HG03045 (cell line): ENCODE measurements around the gene SPTBN1.
"Not testable (repeated sequence)": the region's sequence is repeated elsewhere in the genome, so short reads cannot be mapped to it uniquely, and the experiment has no call there.

ENCODE experiments used
- ATAC-seq: cut with Tn5 transposase; IDR thresholded peaks from one replicate; pipeline ENCODE4 v1.9.1; 2021; ENCODE audit warnings: mild to moderate bottlenecking, moderate library complexity; ENCODE audit not compliant: unreplicated experiment

Gene SPTBN1

GRCh38 chr2:54524226-54524991, 68.3 kb downstream of the SPTBN1 start:
- no peak for ATAC-seq

GRCh38 chr2:54525321-54525720, 69.2 kb downstream of the SPTBN1 start:
- ATAC-seq: no peak

- ATAC-seq: no peak
These were observed 70.2 kb downstream of the SPTBN1 start for GRCh38 chr2:54526226-54526879.

- no peak for ATAC-seq
These were observed 72.3 kb downstream of the SPTBN1 start for GRCh38 chr2:54528311-54528955.

GRCh38 chr2:54529518-54529917, 73.4 kb downstream of the SPTBN1 start:
- ATAC-seq: not testable (repeated sequence)

- no peak for ATAC-seq
These were observed 73.8 kb downstream of the SPTBN1 start for GRCh38 chr2:54529935-54530334.

GRCh38 chr2:54531558-54531957, 75.4 kb downstream of the SPTBN1 start:
- ATAC-seq: no peak

- ATAC-seq: no peak
These were observed 78.1 kb downstream of the SPTBN1 start for GRCh38 chr2:54534221-54534620.

GRCh38 chr2:54534625-54535024, 78.5 kb downstream of the SPTBN1 start:
- ATAC-seq: no peak

GRCh38 chr2:54535599-54536195, 79.6 kb downstream of the SPTBN1 start:
- ATAC-seq: no peak

GRCh38 chr2:54536720-54537119, 80.6 kb downstream of the SPTBN1 start:
- ATAC-seq: no peak

- no peak for ATAC-seq
These were observed 82.4 kb downstream of the SPTBN1 start for GRCh38 chr2:54538537-54538936.

GRCh38 chr2:54539683-54540082, 83.6 kb downstream of the SPTBN1 start:
- no peak for ATAC-seq

GRCh38 chr2:54540194-54540593, 84.1 kb downstream of the SPTBN1 start:
- no peak for ATAC-seq

GRCh38 chr2:54541995-54542394, 85.9 kb downstream of the SPTBN1 start:
- ATAC-seq: no peak

- no peak for ATAC-seq
These were observed 87.7 kb downstream of the SPTBN1 start for GRCh38 chr2:54543733-54544396.

GRCh38 chr2:54545702-54546450, 89.7 kb downstream of the SPTBN1 start:
- ATAC-seq: no peak

- ATAC-seq: no peak
These were observed 90.4 kb downstream of the SPTBN1 start for GRCh38 chr2:54546518-54546917.

- no peak for ATAC-seq
These were observed 91.0 kb downstream of the SPTBN1 start for GRCh38 chr2:54546923-54547720.

- ATAC-seq: no peak
These were observed 93.3 kb downstream of the SPTBN1 start for GRCh38 chr2:54549430-54549829.
